T-helper 17 cell (primary cell): Measurements from ENCODE around the gene UBASH3B. TPM values are rescaled to one million over a fixed set of nuclear protein-coding genes. Genes with fewer than 3 reads are reported as not detected.
A peak's percentile ranks its signal among the peaks of the same experiment; 100 is the strongest.

Experiments
- ATAC-seq: fragments of 150-1000 bp; cut with Tn5 transposase; 2 replicates; pipeline ENCODE4 v1.10.0; 2021; ENCODE audit warnings: mild to moderate bottlenecking, moderate library complexity
- DNase-seq, 3 donors: peaks; one replicate each; pipeline versions ENCODE4 v3.0.0 to v3.0.0-alpha.2; 2020 to 2021
- H3K9me3 ChIP-seq: one replicate; pipeline ENCODE4 v1.7.0; 2013; ENCODE audit warnings: low read length, mild to moderate bottlenecking; ENCODE audit not compliant: control insufficient read depth, poor library complexity, severe bottlenecking
- H3K27ac Mint-ChIP-seq: one replicate; pipeline ENCODE4 v1.8.0; 2022; ENCODE audit warnings: mild to moderate bottlenecking, moderate library complexity, mixed read lengths
- H3K27me3 Mint-ChIP-seq: one replicate; pipeline ENCODE4 v1.8.0; 2022; ENCODE audit warnings: mixed read lengths
- H3K36me3 Mint-ChIP-seq: one replicate; pipeline ENCODE4 v1.8.0; 2022; ENCODE audit warnings: low read depth, mixed read lengths
- H3K4me1 Mint-ChIP-seq: one replicate; pipeline ENCODE4 v1.8.0; 2022; ENCODE audit warnings: mild to moderate bottlenecking, mixed read lengths
- H3K4me3 Mint-ChIP-seq: one replicate; pipeline ENCODE4 v1.8.0; 2022; ENCODE audit warnings: mild to moderate bottlenecking, moderate library complexity, mixed read lengths
- total RNA-seq, 4 donors: library from RNA in 2 of 4; stranded (reverse) in 2 of 4; gene quantifications; one replicate each; pipeline ENCODE4 v1.2.3 and lab custom pipeline; 2022 to 2026

Gene UBASH3B
- total RNA-seq, 2 donors from 2014 or later = 22.6 to 23.6 TPM

DNA sequence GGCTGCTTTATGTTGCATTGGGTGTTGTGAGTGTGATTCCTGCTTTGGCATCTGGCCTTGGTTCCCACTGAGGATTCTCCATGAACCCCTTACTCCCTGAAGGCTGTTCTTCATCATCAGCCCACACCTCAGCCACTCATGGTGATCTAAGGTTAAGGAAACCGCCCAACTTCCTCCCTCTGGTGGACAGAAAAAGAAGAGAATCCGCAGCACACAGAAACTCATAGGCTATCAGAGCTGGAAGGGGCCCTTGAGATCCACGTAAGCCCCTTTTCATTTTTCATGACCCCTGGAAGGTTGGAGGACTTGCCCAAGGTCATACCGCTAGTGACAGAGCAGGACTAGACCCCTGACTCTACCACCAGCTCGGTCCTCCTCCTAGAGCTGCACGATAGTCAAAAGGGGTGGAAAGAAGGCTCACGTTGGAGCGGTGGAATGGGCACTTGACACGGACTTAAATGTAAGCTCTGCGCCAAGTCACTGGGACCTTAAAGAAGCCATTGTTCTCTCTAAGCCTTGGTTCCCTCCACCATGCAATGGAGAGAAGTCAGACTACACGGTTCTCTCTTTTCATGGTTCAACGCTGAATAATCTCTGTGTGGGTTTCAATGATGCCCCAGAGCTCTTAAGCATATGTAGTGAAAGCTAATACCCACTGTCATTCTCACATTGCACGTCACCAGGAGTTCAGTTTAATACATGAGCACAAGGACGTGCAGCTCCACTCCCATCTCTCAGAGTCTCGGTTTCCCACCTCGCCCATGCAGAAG lies 99.2 kb downstream of the UBASH3B start:
- Mint-ChIP-seq H3K27ac (no peak overlapping the region), H3K36me3 (peaks cover 2% of the 10 kb centered on the region), H3K27me3 (no peaks in the 10 kb centered on the region), H3K4me1 (peaks cover 24% of the 10 kb centered on the region), H3K4me3 (peak overlapping the region; percentile 33)
- peak in 1 of 3 donors; percentile 14 for DNase-seq
- H3K9me3 ChIP-seq = no peaks in the 10 kb centered on the region
- peak; percentile 75 for ATAC-seq

DNA sequence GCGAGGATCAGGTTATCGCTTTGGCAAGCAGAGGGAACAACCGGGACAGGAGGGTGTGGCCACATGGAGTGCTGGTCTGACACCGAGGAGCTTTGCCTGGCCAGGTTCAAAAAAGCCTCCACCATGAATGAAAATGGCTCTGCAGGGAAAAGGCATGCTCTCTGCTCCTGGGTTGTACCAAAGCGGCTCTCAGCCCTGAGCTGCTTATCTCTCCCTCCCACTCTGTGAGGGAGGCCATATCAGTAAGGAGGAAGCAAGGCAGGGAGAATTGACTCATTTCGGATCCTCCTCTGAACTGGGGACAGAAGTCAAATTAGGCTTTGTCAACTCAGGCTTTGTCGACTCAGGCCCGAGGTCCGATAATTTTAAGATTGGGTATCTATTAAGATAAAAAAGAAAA lies 99.9 kb downstream of the UBASH3B start:
- Mint-ChIP-seq H3K27me3 (no peaks in the 10 kb centered on the region), H3K4me1 (peaks cover 28% of the 10 kb centered on the region), H3K36me3 (peaks cover 2% of the 10 kb centered on the region), H3K27ac (no peak overlapping the region), H3K4me3 (no peak overlapping the region)
- ATAC-seq (no peak), DNase-seq (no peak)
- H3K9me3 ChIP-seq = no peaks in the 10 kb centered on the region

DNA sequence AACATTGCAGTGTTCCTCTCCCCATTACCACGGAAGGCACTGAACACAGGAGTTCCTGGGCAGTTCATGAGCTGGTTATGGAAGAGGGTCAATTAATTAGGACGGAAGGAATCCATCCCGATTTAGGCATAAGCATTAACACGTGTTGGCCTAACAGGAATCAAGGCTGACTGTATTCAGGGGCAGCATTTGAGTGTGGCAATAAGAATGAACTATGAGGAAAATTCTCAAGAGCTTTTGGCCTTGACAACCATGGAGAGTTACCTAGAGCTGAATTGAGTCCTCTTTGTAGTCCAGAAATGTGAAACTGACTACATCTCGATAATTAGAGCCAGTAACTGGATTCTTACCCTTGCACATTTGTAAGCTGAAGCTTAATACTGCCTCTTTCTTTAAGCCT lies 100.4 kb downstream of the UBASH3B start:
- ATAC-seq (no peak), DNase-seq (no peak)
- H3K4me1 Mint-ChIP-seq = peaks cover 28% of the 10 kb centered on the region
- no peak overlapping the region for H3K4me3 Mint-ChIP-seq
- no peaks in the 10 kb centered on the region for H3K9me3 ChIP-seq
- H3K27ac Mint-ChIP-seq = no peak overlapping the region
- H3K27me3 Mint-ChIP-seq = no peaks in the 10 kb centered on the region
- peaks cover 2% of the 10 kb centered on the region for H3K36me3 Mint-ChIP-seq

DNA sequence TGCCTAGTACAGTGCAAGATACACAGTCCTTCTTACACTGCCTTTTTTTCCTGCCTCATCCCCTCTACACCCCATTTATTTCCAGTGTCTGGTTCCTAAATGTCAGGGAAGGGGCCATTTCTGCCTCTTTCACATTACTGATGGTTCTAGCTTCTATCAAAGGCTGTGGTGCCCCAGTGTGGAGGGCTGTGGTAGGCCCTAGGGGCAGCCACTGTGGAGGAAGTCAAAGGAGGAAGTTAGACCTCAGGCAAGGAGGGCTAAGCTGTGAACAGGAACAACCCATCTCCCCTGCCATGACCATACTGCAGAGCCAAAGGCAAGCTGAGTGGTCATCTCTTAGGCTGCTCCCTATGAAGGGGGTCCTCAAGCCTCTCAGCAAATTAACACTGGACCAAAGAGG lies 100.9 kb downstream of the UBASH3B start:
- no peaks in the 10 kb centered on the region for H3K27me3 Mint-ChIP-seq
- H3K4me1 Mint-ChIP-seq = peaks cover 26% of the 10 kb centered on the region
- H3K36me3 Mint-ChIP-seq = peaks cover 2% of the 10 kb centered on the region
- no peak overlapping the region for H3K4me3 Mint-ChIP-seq
- ATAC-seq (peak; percentile 88), DNase-seq (peak in 1 of 3 donors; percentile 12)
- H3K9me3 ChIP-seq = no peaks in the 10 kb centered on the region
- no peak overlapping the region for H3K27ac Mint-ChIP-seq

DNA sequence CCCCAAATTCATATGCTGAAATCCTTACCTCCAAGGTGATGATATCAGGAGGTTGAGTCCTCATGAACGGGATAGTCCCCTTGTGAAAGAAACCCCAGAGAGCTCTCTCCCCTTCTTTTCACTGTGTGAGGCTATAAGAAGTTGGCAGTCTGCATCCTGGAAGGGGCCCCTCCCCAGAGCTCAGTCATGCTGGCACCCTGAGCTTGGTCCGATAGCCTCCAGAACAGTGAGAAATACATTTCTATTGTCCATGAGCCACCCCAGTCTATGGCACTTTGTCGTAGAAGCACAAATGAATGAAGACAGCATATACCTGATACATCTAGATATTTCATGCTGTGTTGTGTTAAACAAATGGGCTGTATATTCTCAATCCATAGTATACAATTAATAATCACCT lies 101.7 kb downstream of the UBASH3B start:
- ATAC-seq (no peak), DNase-seq (no peak)
- Mint-ChIP-seq H3K4me1 (peaks cover 22% of the 10 kb centered on the region), H3K4me3 (no peak overlapping the region), H3K27ac (no peak overlapping the region), H3K36me3 (peaks cover under 1% of the 10 kb centered on the region), H3K27me3 (no peaks in the 10 kb centered on the region)
- H3K9me3 ChIP-seq = no peaks in the 10 kb centered on the region

DNA sequence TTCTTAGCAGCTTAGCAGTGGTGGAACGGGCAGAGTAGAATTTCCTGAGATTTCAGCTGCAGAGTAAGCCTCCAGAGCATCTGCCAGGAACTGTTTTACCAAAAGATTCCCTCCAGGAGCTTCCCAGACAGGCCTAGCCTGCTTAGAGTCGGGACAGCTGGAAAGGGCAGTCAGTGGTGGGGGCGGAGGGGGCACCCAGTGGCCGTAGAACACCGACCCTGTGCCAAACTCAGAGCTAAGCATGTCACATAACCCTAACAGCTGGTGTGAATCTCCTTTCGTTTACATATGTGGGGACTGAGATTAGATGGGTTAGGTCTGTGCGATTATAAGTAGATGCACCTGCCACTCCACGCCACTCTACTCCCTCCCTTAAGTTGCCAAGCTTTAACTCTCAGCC lies 102.8 kb downstream of the UBASH3B start:
- DNase-seq (no peak), ATAC-seq (no peak)
- Mint-ChIP-seq H3K27ac (no peak overlapping the region), H3K36me3 (peaks cover 3% of the 10 kb centered on the region), H3K4me1 (peaks cover 22% of the 10 kb centered on the region), H3K27me3 (no peaks in the 10 kb centered on the region), H3K4me3 (no peak overlapping the region)
- H3K9me3 ChIP-seq = no peaks in the 10 kb centered on the region

DNA sequence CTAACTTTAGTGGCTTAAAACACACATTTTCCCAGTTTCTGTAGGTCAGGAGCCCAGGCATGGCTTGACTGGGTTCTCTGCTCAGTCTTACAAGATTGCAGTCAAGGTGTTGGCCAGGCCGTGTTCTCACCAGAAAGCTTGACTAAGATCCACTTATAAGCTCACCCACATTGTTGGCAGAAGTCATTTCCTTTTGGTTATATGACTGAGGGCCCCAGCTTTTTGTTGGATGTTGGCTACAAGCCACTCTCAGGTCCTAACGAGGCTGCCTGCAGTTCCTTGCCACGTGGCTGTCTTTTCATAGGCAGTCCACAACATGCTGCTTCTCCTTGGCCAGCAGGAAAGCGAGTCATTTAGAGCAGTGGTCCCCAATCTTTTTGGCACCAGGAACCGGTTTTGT lies 103.5 kb downstream of the UBASH3B start:
- peaks cover 20% of the 10 kb centered on the region for H3K4me1 Mint-ChIP-seq

DNA sequence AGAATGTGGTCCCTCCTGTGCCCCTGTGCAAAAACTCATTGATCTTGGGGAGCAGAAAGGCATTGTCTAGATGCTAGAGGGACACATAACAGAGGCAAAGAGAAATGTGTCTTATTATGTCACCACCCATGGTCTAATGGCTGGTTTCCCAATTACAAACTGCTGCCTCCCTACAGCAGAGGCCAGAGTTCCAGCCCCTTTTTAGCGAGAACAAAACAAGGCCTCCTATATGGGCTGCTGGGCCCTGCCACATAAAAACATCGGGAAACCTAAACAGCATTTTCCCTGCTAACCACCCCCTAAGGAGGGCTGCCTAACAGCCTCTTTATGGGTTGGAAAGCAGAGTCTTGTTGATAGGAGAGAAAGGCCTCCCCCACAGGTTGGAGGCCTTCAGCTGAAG lies 107.6 kb downstream of the UBASH3B start:
- Mint-ChIP-seq H3K36me3 (peaks cover 3% of the 10 kb centered on the region), H3K4me1 (peaks cover 13% of the 10 kb centered on the region), H3K27me3 (no peaks in the 10 kb centered on the region), H3K27ac (no peak overlapping the region), H3K4me3 (no peak overlapping the region)
- DNase-seq (no peak), ATAC-seq (no peak)
- no peaks in the 10 kb centered on the region for H3K9me3 ChIP-seq

More for the DNA sequence above, 103.5 kb downstream of the UBASH3B start:
- Mint-ChIP-seq H3K36me3 (peaks cover 3% of the 10 kb centered on the region), H3K4me3 (no peak overlapping the region), H3K27ac (no peak overlapping the region), H3K27me3 (no peaks in the 10 kb centered on the region)
- DNase-seq (no peak), ATAC-seq (no peak)
- no peaks in the 10 kb centered on the region for H3K9me3 ChIP-seq

DNA sequence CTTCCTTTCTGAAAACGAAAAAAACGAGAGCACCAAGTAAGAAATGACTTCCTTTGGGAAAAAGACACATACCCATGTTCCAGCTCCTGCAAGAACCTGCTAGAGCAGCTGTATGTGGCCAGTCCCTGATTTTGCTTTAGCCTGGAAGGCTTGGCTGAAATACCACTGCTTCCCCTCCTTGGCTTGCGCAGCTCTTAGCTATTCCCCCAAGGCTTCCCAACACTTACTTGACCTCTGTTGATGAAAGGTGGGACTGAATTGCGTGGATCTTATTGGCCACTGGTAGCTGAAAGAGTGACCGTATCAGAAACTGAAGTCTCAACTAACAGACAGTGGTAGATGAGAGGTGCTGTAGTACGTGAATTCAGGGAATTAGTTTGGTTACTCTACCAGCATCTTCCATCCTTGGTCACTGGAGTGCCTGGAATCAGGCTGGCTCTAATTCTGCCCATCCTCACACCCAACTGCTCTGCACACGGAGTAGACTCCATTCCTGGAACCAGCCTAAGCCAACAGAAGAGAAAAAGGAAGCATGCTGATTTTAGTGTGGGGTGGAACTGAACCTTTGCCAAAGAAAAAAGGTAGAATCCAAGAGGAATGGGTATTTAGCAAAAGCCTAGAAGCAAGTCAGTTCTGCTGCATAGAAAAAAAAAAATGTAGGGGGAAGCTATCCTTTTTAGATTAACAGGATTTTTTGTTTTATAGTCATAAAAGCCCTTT lies 109.0 kb downstream of the UBASH3B start:
- no peaks in the 10 kb centered on the region for H3K9me3 ChIP-seq
- Mint-ChIP-seq H3K27ac (no peak overlapping the region), H3K36me3 (peaks cover 3% of the 10 kb centered on the region), H3K4me1 (peaks cover 10% of the 10 kb centered on the region), H3K27me3 (no peaks in the 10 kb centered on the region), H3K4me3 (no peak overlapping the region)
- no peak for DNase-seq
- no peak for ATAC-seq

DNA sequence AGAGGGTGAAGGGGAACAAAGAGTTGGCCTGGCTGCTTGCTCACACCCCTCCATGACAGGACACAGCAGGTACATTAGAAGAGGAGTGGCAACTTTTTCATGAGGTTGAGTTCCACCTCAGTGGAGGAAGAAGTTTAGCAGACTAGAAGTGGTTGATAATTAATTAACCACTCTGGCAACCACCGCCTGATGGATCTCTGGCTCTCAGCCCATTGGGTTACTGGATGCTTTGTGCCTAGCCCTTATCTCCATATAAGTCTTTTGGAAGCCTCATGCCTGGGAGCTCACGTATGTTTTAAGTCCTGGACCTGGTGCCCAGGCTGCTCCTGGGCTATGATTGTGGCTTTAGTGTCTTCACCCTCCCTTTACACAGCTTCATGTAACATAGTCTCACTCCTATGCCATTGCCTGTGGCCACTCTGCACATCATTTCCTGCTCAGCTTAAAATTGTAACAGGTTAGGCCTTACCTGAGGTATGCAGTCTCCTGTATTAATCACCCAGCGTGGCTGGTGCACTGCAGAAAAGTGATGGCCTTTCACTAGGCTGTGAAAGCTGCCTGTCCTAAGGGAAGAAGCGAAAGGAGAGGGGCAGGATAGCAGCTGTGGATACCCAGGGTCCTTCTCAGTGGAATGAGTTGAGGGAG lies 110.1 kb downstream of the UBASH3B start:
- H3K4me1 Mint-ChIP-seq = peaks cover 6% of the 10 kb centered on the region
- H3K36me3 Mint-ChIP-seq = peaks cover 3% of the 10 kb centered on the region
- DNase-seq = no peak
- no peak for ATAC-seq
- no peaks in the 10 kb centered on the region for H3K27me3 Mint-ChIP-seq
- H3K27ac Mint-ChIP-seq = no peak overlapping the region
- peak overlapping the region; percentile 15 for H3K4me3 Mint-ChIP-seq
- no peaks in the 10 kb centered on the region for H3K9me3 ChIP-seq

DNA sequence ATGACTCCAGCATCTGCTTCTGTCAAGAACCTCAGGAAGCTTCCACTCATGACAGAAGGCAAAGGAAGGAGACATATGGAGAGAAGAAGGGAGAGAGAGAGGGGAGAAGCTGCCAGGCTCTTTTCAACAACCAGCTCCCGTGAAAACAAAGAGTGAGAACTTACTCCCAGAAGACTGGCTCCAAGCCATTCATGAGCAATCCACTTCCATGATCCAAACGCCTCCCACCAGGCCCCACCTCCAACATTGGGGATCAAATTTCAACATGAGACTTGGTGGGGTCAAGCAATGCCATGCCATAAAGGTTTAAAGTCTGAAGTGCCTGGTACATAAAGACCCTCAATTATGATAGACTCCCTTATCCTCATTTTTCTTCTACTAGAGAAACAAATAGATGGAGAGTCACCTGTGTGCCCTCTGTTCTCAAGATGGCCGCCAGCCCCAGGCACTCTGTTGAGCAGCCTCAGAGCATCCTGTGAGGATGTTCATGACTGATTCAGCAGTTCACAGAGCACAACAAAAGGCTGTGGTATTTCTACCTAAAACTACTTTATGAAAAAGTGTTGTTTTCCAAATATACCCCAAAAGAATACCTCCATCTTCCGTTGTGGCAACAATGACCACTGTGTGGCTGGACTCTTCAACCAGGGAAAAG lies 113.7 kb downstream of the UBASH3B start:
- no peak for DNase-seq
- no peaks in the 10 kb centered on the region for H3K9me3 ChIP-seq
- Mint-ChIP-seq H3K27ac (peak overlapping the region; percentile 24), H3K4me1 (peaks cover 8% of the 10 kb centered on the region), H3K27me3 (no peaks in the 10 kb centered on the region), H3K4me3 (no peak overlapping the region), H3K36me3 (no peaks in the 10 kb centered on the region)
- ATAC-seq = no peak

DNA sequence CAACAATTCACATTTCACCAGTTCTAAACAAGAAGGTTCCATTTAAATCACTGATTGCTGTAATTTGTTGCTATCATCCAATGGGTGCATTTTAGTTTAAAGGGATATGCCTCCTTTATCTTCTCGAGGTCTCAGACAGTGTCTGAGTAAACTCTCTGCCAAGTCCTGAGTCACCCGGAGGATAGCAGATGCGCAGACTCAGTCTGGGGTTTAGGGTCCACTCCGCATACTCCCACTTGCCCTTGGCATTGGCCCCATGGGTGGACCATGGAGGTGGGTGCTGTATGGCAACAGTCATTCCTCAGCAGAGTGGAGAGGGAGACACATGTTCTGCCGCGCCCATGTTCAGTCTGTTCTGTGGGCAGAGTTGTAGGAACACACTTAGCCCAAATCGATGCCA lies 117.4 kb downstream of the UBASH3B start:
- no peaks in the 10 kb centered on the region for H3K36me3 Mint-ChIP-seq
- no peak overlapping the region for H3K4me3 Mint-ChIP-seq
- ATAC-seq = no peak
- no peaks in the 10 kb centered on the region for H3K9me3 ChIP-seq
- H3K27me3 Mint-ChIP-seq = no peaks in the 10 kb centered on the region
- H3K4me1 Mint-ChIP-seq = peaks cover 12% of the 10 kb centered on the region
- DNase-seq = no peak
- peak overlapping the region; percentile 8 for H3K27ac Mint-ChIP-seq

DNA sequence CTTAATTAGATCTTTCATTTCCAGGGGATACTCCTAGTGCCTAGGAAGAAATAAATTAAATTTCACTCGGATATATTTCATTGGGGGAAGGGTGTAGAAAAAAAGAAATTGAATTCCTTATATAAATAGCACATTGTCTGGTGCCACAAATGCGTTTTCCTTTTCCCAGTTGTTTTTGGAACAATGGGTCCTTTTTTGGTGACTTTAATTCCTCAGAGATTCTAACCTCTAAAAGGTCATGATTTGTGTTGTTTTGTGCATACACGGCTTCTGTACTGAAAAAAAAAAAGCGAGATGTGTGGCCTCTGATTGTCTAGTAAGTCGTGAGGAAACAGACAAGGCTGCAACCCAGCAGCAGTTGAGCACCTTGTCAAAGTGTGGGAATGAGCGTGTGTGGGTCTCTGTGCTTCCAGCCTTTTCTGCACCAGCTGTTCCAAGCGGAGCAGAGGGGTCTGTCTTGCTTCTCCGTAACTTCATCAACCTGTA lies 118.3 kb downstream of the UBASH3B start:
- H3K27me3 Mint-ChIP-seq = no peaks in the 10 kb centered on the region
- H3K4me3 Mint-ChIP-seq = no peak overlapping the region
- ATAC-seq (no peak), DNase-seq (no peak)
- H3K27ac Mint-ChIP-seq = peak overlapping the region; percentile 8
- H3K4me1 Mint-ChIP-seq = peaks cover 12% of the 10 kb centered on the region
- H3K36me3 Mint-ChIP-seq = peaks cover 3% of the 10 kb centered on the region
- H3K9me3 ChIP-seq = no peaks in the 10 kb centered on the region
